NCI-H82 treated with DMSO at 0.1 percent for 48 hours (cell line): ENCODE results near the gene ARFGAP1.

Source experiments
- DNase-seq: peaks from one replicate; lab custom pipeline; 2025; ENCODE audit not compliant: unreplicated experiment; lab: John Stamatoyannopoulos, UW

The ARFGAP1 gene

DNA sequence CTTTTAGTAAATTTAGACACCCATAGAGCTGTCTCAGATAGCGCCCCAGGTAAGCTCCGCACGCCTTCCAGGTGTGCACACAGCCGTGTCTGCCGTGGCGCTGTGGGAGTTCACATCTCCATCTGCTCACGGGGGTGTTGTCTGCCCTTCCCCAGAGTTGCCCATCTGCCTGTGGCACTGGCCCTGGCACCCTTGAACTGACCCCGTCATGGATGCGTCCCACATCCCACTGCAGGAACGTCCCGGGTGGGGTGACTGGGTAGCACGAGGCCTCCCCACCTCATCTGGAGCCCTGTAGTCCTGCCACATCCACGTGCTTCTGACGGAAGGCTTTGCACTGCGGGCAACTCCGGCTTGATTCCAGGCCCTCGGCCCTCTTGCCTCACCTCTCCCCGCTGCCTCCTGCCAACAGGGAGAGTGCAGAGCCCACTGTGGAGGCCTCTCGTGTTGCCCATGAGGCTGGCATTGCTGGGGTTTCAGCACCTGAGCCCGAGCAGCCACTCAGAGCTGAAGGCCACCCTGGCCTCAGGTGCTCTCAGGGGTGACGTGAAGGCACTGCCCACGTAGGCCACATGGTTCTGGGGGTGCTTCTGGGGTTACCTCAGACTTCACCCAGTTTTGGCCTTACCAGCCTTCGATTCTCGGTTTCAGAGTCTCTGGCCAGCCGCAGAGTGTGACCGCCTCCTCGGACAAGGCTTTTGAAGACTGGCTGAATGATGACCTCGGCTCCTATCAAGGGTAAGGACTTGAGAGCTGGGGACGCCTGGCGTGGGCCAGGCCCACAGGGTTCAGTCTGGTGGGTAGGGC is 5.1 kb downstream of the ARFGAP1 start:
- no peak for DNase-seq

DNA sequence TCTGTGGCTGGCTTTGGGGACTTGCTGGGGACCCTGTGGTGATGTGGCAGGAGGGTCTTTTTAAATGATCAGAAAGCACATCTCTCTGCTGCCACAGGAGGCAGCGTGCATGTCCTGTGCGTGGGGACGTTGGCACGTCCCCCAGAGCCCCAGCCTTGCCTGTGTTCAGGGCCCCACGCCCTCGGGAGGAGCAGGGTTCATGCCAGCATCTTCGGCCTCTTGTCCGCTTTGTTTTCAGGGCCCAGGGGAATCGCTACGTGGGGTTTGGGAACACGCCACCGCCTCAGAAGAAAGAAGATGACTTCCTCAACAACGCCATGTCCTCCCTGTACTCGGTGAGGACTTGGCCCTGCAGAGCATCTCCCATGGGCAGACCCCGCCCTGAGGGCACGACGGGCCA is 6.0 kb downstream of the ARFGAP1 start:
- DNase-seq = no peak

DNA sequence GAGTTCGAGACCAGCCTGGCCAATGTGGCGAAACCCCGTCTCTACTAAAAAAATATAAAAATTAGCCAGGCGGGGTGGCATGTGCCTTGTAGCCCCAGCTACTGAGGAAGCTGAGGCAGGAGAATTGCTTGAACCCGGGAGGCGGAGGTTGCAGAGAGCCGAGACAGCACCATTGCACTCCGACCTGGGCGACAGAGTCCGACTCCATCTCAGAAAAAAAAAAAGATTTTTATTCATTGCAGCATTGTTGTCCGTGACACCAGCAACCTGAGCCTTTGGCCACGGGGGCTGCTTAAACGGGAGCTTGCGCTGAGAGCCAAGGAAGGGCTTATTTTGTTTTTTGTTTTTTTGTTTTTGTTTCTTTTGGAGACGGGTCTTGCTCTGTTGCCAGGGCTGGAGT is 7.3 kb downstream of the ARFGAP1 start:
- no peak for DNase-seq

GRCh38 chr20:63280371-63280770 is 7.8 kb downstream of the ARFGAP1 start:
- no peak for DNase-seq

DNA sequence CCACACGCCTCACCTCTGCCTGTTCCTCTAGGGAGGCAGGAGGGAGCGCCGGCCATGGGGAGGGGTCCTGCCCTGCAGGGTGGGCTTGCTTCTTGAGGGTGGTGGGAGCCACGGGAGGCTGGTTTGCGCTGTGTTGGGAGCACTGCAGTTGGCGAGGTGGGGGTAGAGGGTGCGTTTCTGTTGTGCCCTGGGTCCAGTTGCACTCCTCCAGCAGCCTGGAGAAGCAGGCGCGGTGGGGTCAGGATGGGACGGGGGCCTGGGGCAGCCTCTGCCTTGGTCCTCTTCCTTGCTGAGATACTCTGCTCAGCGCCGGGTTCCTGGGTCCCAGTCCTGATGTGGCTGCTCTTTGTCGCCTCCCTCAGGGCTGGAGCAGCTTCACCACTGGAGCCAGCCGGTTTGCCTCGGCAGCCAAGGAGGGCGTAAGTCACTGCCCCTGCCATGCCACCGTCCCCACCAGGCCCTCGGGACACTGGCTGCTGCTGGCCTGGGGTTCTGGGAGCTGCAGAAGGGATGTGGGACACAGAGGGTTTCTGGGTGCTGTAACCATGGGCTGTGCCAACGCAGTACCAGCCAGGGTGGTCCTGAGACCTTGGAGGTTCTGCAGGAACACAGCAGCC is 8.4 kb downstream of the ARFGAP1 start:
- DNase-seq = no peak

GRCh38 chr20:63281742-63282665 is 9.4 kb downstream of the ARFGAP1 start:
- DNase-seq = no peak

DNA sequence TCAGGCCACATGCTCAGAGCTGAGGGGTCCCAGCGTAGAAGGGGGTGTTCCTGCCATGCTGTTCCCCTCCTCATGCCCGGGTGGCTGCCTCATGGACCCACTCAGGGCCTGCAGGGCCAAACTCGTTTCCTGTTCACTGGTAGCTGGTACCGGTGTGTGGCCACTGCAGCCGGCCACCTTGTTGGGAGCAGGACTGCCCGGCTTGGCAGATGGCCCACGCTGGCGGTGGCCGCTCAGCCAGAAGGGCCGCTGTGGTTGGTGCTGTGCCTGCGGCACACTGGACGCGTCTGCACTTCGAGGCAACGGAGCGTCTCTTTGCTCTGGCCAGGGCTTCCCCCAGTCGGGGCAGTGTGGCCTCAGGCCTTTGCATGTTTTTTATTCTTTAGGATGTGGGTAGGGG is 10.3 kb downstream of the ARFGAP1 start:
- DNase-seq = no peak

GRCh38 chr20:63283397-63284082 is 10.9 kb downstream of the ARFGAP1 start:
- DNase-seq = no peak

- no peak for DNase-seq
These were observed 11.4 kb downstream of the ARFGAP1 start for GRCh38 chr20:63284083-63284440.

GRCh38 chr20:63284544-63284949 is 11.9 kb downstream of the ARFGAP1 start:
- DNase-seq = no peak

- no peak for DNase-seq
These were observed 12.4 kb downstream of the ARFGAP1 start for GRCh38 chr20:63284981-63285524.

DNA sequence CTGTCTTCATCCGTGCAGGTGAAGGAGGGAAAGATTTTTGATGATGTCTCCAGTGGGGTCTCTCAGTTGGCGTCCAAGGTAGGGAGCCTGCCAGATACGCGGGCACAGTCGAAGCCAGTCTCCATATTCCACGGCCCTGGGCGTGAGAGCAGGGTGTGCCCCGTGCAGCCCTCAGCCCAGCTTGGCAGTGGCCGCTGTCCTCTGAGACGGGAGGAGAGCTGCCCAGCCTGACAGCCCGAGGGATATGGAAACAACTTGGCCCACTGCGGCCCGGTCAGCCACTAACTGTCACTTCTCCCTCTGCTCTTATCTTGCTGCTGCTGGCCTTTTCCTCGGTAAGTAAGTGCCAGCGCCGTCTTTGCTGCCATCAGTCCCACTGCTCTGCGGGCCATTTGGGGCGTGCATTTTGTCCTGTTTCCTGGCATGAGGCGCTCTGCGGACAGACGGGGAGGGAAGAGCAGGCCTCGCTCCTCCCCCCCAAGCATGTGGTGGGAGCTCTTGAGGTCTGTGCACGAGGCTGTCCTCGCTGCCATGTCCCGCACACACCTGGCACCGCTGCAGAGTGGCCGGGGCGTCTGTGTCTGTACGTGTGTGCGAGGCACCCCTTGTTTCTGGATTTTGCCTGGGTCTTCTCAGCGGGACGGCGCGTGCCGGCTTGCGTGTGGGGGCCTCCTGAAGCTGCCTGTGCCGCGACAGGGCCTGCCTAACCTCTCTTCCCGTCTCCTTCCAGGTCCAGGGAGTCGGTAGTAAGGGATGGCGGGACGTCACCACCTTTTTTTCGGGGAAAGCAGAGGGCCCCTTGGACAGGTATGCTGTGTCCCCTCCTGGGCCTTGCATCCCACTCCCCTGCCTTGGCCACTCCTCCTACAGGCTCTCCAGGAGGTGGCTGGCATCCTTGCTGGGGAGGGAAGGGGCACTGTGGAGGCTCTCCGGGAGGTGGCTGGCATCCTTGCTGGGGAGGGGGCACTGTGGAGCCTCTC is 13.3 kb downstream of the ARFGAP1 start:
- DNase-seq = no peak

- DNase-seq = no peak
These were observed 14.4 kb downstream of the ARFGAP1 start for GRCh38 chr20:63286781-63287696.

DNA sequence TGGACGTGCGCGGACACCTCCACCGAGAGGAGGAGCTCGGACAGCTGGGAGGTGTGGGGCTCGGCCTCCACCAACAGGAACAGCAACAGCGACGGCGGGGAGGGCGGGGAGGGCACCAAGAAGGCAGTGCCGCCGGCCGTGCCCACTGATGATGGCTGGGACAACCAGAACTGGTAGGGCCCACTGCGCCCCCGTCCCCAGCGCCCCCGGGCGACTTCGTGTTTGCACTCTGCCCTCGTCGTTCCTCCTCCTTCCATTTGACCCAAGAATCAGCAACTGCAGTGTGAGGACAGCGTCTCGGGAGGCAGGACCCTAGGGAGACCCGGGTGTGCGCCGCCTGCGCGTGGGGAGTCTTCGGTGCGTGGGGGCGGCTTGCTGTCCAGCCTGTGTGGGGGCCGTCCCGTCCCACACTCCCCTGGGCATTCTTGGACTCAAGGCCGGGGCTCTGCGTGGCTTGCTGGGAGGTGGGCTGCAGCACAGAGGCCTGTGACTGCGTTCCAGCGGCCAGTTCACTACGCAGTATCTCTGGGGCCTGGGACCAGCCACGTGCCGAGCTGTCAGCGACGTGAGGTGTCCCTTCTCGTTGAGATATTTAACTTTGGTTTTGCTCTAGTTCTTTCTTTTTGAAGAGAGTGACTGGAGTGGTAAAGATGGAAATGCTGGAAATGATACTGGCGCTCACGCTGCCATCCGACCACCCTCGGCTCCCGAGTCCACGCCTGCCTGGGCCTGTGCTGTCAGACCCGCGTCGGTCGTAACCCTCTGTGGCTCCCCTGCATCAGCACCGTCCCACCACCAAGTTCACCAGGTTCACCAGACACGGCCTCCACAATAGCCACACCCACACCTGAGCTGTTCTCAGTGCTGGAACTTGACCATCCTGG is 15.3 kb downstream of the ARFGAP1 start:
- DNase-seq = no peak

DNA sequence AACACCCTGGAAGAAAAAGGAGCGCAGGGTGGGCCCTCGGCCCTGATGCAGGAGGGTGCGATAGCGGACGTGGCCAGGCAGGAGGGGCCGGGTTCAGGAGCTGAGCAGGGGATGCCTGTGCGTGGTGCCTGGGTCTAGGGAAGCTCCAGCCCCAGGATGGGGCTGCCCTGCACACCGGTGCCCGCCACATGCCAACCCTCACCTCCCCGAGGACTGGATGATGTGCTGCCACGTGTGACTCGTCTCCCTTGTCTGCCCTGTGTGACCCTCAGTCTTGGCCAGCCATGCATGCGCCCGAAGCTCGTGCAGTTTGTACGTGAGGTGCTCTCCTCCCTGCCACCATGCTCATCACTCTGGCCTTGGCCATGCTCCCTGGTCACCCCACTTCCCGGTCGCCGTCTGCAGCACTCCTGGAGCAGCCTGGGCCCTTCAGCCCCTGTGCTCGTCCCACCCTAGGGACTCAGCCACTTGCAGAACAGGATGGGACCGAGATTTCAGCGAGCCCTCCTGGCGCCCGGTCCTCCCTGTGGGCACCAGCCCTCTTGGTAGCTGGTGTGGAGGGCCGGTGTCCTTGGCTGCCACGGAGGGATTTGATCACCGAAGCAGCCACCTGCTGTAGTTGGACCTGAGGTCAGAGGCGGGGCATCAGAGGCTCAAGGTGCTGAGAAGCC is 16.1 kb downstream of the ARFGAP1 start:
- DNase-seq = no peak

DNA sequence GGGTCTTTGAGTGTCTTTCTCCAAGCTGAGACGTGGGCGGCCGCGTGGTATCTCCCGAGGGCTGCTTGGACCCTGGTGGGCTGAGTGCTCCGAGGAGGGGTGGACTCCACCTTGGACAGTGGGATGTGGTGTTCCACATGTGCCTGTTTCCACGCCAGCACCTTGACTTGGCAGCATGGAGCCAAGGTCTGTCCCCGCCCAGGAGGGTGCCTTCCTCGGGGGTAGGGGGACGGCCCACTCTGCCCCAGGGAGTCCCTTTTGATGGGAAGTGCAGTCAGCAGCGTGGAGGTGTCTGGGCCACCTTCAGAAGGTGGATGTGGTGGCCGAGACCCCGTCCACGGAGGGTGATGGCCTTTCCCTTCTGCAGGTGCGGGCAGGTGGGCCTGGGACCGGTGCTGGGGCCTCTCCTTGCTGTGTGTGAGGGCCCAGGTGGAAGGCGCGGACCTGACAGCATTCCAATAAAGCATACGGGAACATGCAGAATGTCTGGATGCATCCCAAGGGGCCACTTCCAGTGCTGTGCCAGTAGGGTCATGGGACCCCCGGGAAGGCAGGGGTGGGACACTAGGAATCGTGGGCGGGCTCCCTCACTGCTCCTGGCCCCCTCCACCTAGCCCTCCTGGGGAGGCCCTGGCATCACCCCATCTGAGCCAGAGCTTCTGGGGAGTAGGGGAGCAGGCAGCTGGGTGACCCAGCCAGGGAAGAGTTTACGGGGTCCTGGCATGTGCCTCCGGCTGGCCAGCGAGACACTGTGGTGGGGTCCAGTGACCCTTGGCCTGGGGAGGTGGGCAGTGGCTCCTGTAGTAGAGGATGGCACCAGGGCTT is 16.9 kb downstream of the ARFGAP1 start:
- DNase-seq = no peak
